ENCODE data around the gene GRID2. TPM values are rescaled to one million over a fixed set of nuclear protein-coding genes. Genes with fewer than 3 reads are reported as not detected.

Gene GRID2
- total and polyA plus RNA-seq, 2 experiments from 2014 or later = 0.12 TPM; not detected in 1

GRCh38 chr4:93337196-93337595 lies 1033.4 kb downstream of the GRID2 start:
- Histone ChIP-seq H3K4me3 (no peak overlapping the region), H3K27ac (no peak overlapping the region), H3K36me3 (no peaks in the 10 kb centered on the region), H3K9me3 (ENCODE audit: low read depth) (no peaks in the 10 kb centered on the region), H3K4me1 (ENCODE audit: low read depth) (no peaks in the 10 kb centered on the region), H3K27me3 (no peaks in the 10 kb centered on the region)
- no peak for DNase-seq (ENCODE audit: low read depth in 1 of 2, low spot score in 1 of 2)
- TF ChIP-seq CTCF (IDR thresholded peaks at IDR 0.05; ENCODE audit: low read depth, low read length) = no peak

GRCh38 chr4:93342738-93343137 lies 1039.0 kb downstream of the GRID2 start:
- no peak overlapping the region for H3K27ac ChIP-seq
- H3K36me3 ChIP-seq = no peaks in the 10 kb centered on the region
- no peak for TF ChIP-seq CTCF (IDR thresholded peaks at IDR 0.05; ENCODE audit: low read depth, low read length)
- no peak for DNase-seq (ENCODE audit: low read depth in 1 of 2, low spot score in 1 of 2)
- no peaks in the 10 kb centered on the region for H3K27me3 ChIP-seq
- H3K4me3 ChIP-seq = no peak overlapping the region
- no peaks in the 10 kb centered on the region for H3K9me3 ChIP-seq (ENCODE audit: low read depth)
- H3K4me1 ChIP-seq (ENCODE audit: low read depth) = no peaks in the 10 kb centered on the region

GRCh38 chr4:93346840-93347239 lies 1043.1 kb downstream of the GRID2 start:
- Histone ChIP-seq H3K27me3 (no peaks in the 10 kb centered on the region), H3K9me3 (ENCODE audit: low read depth) (no peaks in the 10 kb centered on the region), H3K4me1 (ENCODE audit: low read depth) (no peaks in the 10 kb centered on the region), H3K4me3 (no peak overlapping the region), H3K36me3 (no peaks in the 10 kb centered on the region), H3K27ac (no peak overlapping the region)
- no peak for TF ChIP-seq CTCF (IDR thresholded peaks at IDR 0.05; ENCODE audit: low read depth, low read length)
- DNase-seq (ENCODE audit: low read depth in 1 of 2, low spot score in 1 of 2) = no peak

- Histone ChIP-seq H3K27ac (no peak overlapping the region), H3K4me3 (no peak overlapping the region), H3K9me3 (ENCODE audit: low read depth) (no peaks in the 10 kb centered on the region), H3K36me3 (no peaks in the 10 kb centered on the region), H3K27me3 (no peaks in the 10 kb centered on the region), H3K4me1 (ENCODE audit: low read depth) (no peaks in the 10 kb centered on the region)
- TF ChIP-seq CTCF (IDR thresholded peaks at IDR 0.05; ENCODE audit: low read depth, low read length) = no peak
- no peak for DNase-seq (ENCODE audit: low read depth in 1 of 2, low spot score in 1 of 2)
Measured at GRCh38 chr4:93348896-93349295, 1045.1 kb downstream of the GRID2 start.

GRCh38 chr4:93351846-93352245 lies 1048.1 kb downstream of the GRID2 start:
- H3K4me1 ChIP-seq (ENCODE audit: low read depth) = no peaks in the 10 kb centered on the region
- no peak for TF ChIP-seq CTCF (IDR thresholded peaks at IDR 0.05; ENCODE audit: low read depth, low read length)
- no peak for DNase-seq (ENCODE audit: low read depth in 1 of 2, low spot score in 1 of 2)
- H3K4me3 ChIP-seq = no peak overlapping the region
- H3K9me3 ChIP-seq (ENCODE audit: low read depth) = no peaks in the 10 kb centered on the region
- H3K27me3 ChIP-seq = no peaks in the 10 kb centered on the region
- no peak overlapping the region for H3K27ac ChIP-seq
- no peaks in the 10 kb centered on the region for H3K36me3 ChIP-seq

GRCh38 chr4:93355411-93355810 lies 1051.6 kb downstream of the GRID2 start:
- Histone ChIP-seq H3K27ac (no peak overlapping the region), H3K4me1 (ENCODE audit: low read depth) (no peaks in the 10 kb centered on the region), H3K27me3 (no peaks in the 10 kb centered on the region), H3K4me3 (no peak overlapping the region), H3K9me3 (ENCODE audit: low read depth) (no peaks in the 10 kb centered on the region), H3K36me3 (no peaks in the 10 kb centered on the region)
- no peak for DNase-seq (ENCODE audit: low read depth in 1 of 2, low spot score in 1 of 2)
- TF ChIP-seq CTCF (IDR thresholded peaks at IDR 0.05; ENCODE audit: low read depth, low read length) = no peak

Data from cardiac muscle cell (in vitro differentiated cells and primary cell).